HEK293 (cell line): ENCODE measurements around the gene FNDC8.

Experiments used
- CTCF ChIA-PET: fragments of 350-600 bp; formaldehyde crosslinking; extraction: SDS; loops from one replicate; lab custom pipeline; 2021; ENCODE audit warnings: antibody characterized with exemption; lab: Yijun Ruan, JAX
- POLR2A ChIA-PET: fragments of 300-600 bp; formaldehyde crosslinking; extraction: SDS; loops from one replicate; lab custom pipeline; 2020; ENCODE audit warnings: antibody characterized with exemption, inconsistent platforms; lab: Yijun Ruan, JAX
- H3K27ac ChIP-seq: fragments of 200-500 bp; sonication (Bioruptor generic); 2 replicates; pipeline ENCODE4 v1.5.1; 2014; ENCODE audit warnings: low read depth, low read length, control low read depth, inconsistent platforms; ENCODE audit errors: extremely low read depth
- H3K36me3 ChIP-seq, 2 experiments: fragments of 200-500 bp in 1 of 2; sonication (Bioruptor generic) in 1 of 2; 1 replicate in 1 of 2; 2 replicates in 1 of 2; pipeline ENCODE4 v1.5.1; 2014 to 2017; ENCODE audit warnings: inconsistent platforms in 2 of 2, low read length in 2 of 2; ENCODE audit not compliant: control insufficient read depth in 2 of 2, insufficient read depth in 1 of 2
- H3K4me1 ChIP-seq: fragments of 200-500 bp; sonication (Bioruptor generic); 2 replicates; pipeline ENCODE4 v1.5.1; 2014; ENCODE audit warnings: mild to moderate bottlenecking, low read length, inconsistent platforms; ENCODE audit not compliant: control insufficient read depth, insufficient read depth
- H3K4me3 ChIP-seq: 2 replicates; pipeline ENCODE4 v1.5.1; 2011; ENCODE audit warnings: low read depth, mild to moderate bottlenecking, control low read depth, low read length, moderate library complexity
- H3K9me3 ChIP-seq: fragments of 200-500 bp; sonication (Bioruptor generic); 2 replicates; pipeline ENCODE4 v1.5.1; 2014; ENCODE audit warnings: low read depth, low read length, inconsistent platforms; ENCODE audit not compliant: control insufficient read depth, insufficient read depth
- CTCF ChIP-seq: fragments of 450-650 bp; formaldehyde crosslinking; IDR thresholded peaks from 2 replicates; pipeline ENCODE4 v1.5.1; 2016; ENCODE audit warnings: missing biosample characterization, missing genetic modification characterization
- EGR2 ChIP-seq: fragments of 450-650 bp; formaldehyde crosslinking; IDR thresholded peaks from 2 replicates; pipeline ENCODE4 v1.5.1; 2016; ENCODE audit warnings: low read depth, missing biosample characterization, missing genetic modification characterization
- GLIS1 ChIP-seq: fragments of 450-650 bp; formaldehyde crosslinking; IDR thresholded peaks from 2 replicates; pipeline ENCODE4 v1.5.1; 2016; ENCODE audit warnings: missing biosample characterization, missing genetic modification characterization
- HIC1 ChIP-seq: fragments of 450-650 bp; formaldehyde crosslinking; IDR thresholded peaks from 2 replicates; pipeline ENCODE4 v1.5.1; 2016; ENCODE audit warnings: missing biosample characterization, missing genetic modification characterization
- KLF17 ChIP-seq: fragments of 450-650 bp; formaldehyde crosslinking; IDR thresholded peaks from 2 replicates; pipeline ENCODE4 v1.5.1; 2016; ENCODE audit warnings: missing biosample characterization, missing genetic modification characterization
- PRDM4 ChIP-seq: fragments of 450-650 bp; formaldehyde crosslinking; IDR thresholded peaks from 2 replicates; pipeline ENCODE4 v1.5.1; 2017; ENCODE audit warnings: missing biosample characterization, missing genetic modification characterization
- SP7 ChIP-seq: fragments of 450-650 bp; formaldehyde crosslinking; IDR thresholded peaks from 2 replicates; pipeline ENCODE4 v1.5.1; 2016; ENCODE audit warnings: missing biosample characterization, missing genetic modification characterization
- ZFP37 ChIP-seq: fragments of 450-650 bp; formaldehyde crosslinking; IDR thresholded peaks from 2 replicates; pipeline ENCODE4 v1.5.1; 2016; ENCODE audit warnings: missing biosample characterization, missing genetic modification characterization
- ZNF169 ChIP-seq: fragments of 450-650 bp; formaldehyde crosslinking; IDR thresholded peaks from 2 replicates; pipeline ENCODE4 v1.5.1; 2016; ENCODE audit warnings: missing biosample characterization, missing genetic modification characterization
- ZNF292 ChIP-seq: fragments of 450-650 bp; formaldehyde crosslinking; IDR thresholded peaks from 2 replicates; pipeline ENCODE4 v1.5.1; 2016; ENCODE audit warnings: low read depth, missing biosample characterization, missing genetic modification characterization, borderline replicate concordance
- ZNF423 ChIP-seq: fragments of 450-650 bp; formaldehyde crosslinking; IDR thresholded peaks from 2 replicates; pipeline ENCODE4 v1.5.1; 2016; ENCODE audit warnings: missing biosample characterization, missing genetic modification characterization
- ZNF549 ChIP-seq: fragments of 450-650 bp; IDR thresholded peaks from 2 replicates; pipeline ENCODE4 v1.5.1; 2018; ENCODE audit warnings: missing biosample characterization, missing genetic modification characterization, mild to moderate bottlenecking, inconsistent platforms, moderate library complexity
- ZNF621 ChIP-seq: fragments of 450-650 bp; formaldehyde crosslinking; IDR thresholded peaks from 2 replicates; pipeline ENCODE4 v1.5.1; 2017; ENCODE audit warnings: missing biosample characterization, missing genetic modification characterization

FNDC8 gene

GRCh38 chr17:35099908-35100307, 21.5 kb upstream of the FNDC8 start (continued):
- TF ChIP-seq EGR2 (tag by site-specific recombination) (no peak), KLF17 (tag by site-specific recombination) (no peak), ZNF549 (no peak)

- ChIA-PET POLR2A (no interaction called here), CTCF (no interaction called here)
- peaks cover 29 to 71% of the 10 kb centered on the region in 2 experiments for H3K36me3 ChIP-seq
Observed at GRCh38 chr17:35101036-35101435, 20.4 kb upstream of the FNDC8 start.

More at GRCh38 chr17:35101036-35101435, 20.4 kb upstream of the FNDC8 start:
- H3K4me1 ChIP-seq, result no peaks in the 10 kb centered on the region
- H3K9me3 ChIP-seq, result no peaks in the 10 kb centered on the region
- no peak overlapping the region for H3K4me3 ChIP-seq
- TF ChIP-seq ZNF169 (tag by site-specific recombination), result no peak
- TF ChIP-seq CTCF (tag by site-specific recombination), result no peak
- no peak for TF ChIP-seq HIC1 (tag by site-specific recombination)
- TF ChIP-seq ZNF423 (tag by site-specific recombination), result no peak
- TF ChIP-seq ZNF292 (tag by site-specific recombination), result no peak
- TF ChIP-seq PRDM4 (tag by site-specific recombination), result no peak
- no peak for TF ChIP-seq SP7 (tag by site-specific recombination)
- no peak for TF ChIP-seq ZFP37 (tag by site-specific recombination)
- TF ChIP-seq ZNF621 (tag by site-specific recombination), result no peak
- TF ChIP-seq GLIS1 (tag by site-specific recombination), result no peak
- no peak overlapping the region for H3K27ac ChIP-seq
